ENCODE data around the gene TTC3. TPM values are rescaled to one million over a fixed set of nuclear protein-coding genes. Genes with fewer than 3 reads are reported as not detected.

Gene TTC3
- total and polyA plus RNA-seq, 2 of the 13 experiments (the other 11 are each of a cell fraction or from before 2014, with no cell fraction given) = 55.7 to 108 TPM

DNA sequence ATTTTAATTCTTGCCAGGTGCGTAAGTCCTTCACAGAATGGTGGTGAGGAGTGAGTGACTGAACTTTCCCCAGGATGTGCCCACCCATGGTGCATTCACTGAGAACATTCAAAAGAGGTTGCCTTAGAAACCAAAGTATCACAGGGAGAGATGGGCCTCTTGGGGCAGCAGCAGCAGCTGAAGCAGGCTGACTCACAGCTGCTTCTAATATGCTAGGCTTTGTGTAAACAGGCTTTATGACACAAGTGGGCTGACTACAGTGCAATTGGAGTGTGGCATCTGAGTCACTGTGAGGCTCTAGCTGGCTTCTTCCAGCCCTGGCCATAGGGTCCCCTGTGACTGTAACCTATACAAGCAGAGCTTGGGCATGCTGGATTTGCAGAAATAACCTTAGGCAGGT, 12.8 kb upstream of the TTC3 start (continued):
- TF ChIP-seq ZKSCAN5 (CRISPR knock-in tag; IDR thresholded peaks at IDR 0.05) (no peak), CCDC6 (CRISPR knock-in tag; IDR thresholded peaks at IDR 0.05) (no peak), ZNF749 (CRISPR knock-in tag; IDR thresholded peaks at IDR 0.05; ENCODE audit: borderline replicate concordance) (no peak), TOE1 (CRISPR knock-in tag; IDR thresholded peaks at IDR 0.05) (no peak), HES4 (CRISPR knock-in tag; IDR thresholded peaks at IDR 0.05; ENCODE audit: borderline replicate concordance) (no peak), ZNF230 (CRISPR knock-in tag; IDR thresholded peaks at IDR 0.05) (no peak), STAG1 (CRISPR knock-in tag; IDR thresholded peaks at IDR 0.05) (0 out of 2 replicates have a peak, but pooled peaks have one; percentile 16), NFATC3 (CRISPR knock-in tag; IDR thresholded peaks at IDR 0.05) (no peak), ZNF441 (CRISPR knock-in tag; IDR thresholded peaks at IDR 0.05; ENCODE audit: borderline replicate concordance) (no peak), CHCHD3 (CRISPR knock-in tag; IDR thresholded peaks at IDR 0.05) (no peak), ZNF333 (CRISPR knock-in tag; IDR thresholded peaks at IDR 0.05; ENCODE audit: borderline replicate concordance) (no peak), POLR2AphosphoS5 (IDR thresholded peaks at IDR 0.05; ENCODE audit: low read depth, low read length) (no peak), ZNF878 (CRISPR knock-in tag; IDR thresholded peaks at IDR 0.05) (no peak), ZNF136 (CRISPR knock-in tag; IDR thresholded peaks at IDR 0.05; ENCODE audit: low read depth) (no peak), THAP8 (CRISPR knock-in tag; IDR thresholded peaks at IDR 0.05; ENCODE audit: borderline replicate concordance) (no peak), THAP11 (CRISPR knock-in tag; IDR thresholded peaks at IDR 0.05) (peak; percentile 37; the same call in 1 of the 2 replicates), SATB2 (CRISPR knock-in tag; IDR thresholded peaks at IDR 0.05) (no peak), DMTF1 (CRISPR knock-in tag; IDR thresholded peaks at IDR 0.05) (no peak), ZSCAN22 (CRISPR knock-in tag; IDR thresholded peaks at IDR 0.05) (no peak), SRSF1 (optimal IDR thresholded peaks at IDR 0.05; ENCODE audit: low read depth, low read length) (no peak), SMAD1 (CRISPR knock-in tag; IDR thresholded peaks at IDR 0.05; ENCODE audit: borderline replicate concordance, low read depth) (no peak), ZBTB7A (CRISPR knock-in tag; IDR thresholded peaks at IDR 0.05) (no peak), KDM2A (CRISPR knock-in tag; IDR thresholded peaks at IDR 0.05; ENCODE audit: borderline replicate concordance, low read depth) (no peak; the same call in 1 of the 2 replicates), KLF16 (CRISPR knock-in tag; IDR thresholded peaks at IDR 0.05) (0 out of 4 replicates have a peak, but pooled peaks of 1 of the 2 experiments have one; percentile 36), BCLAF1 (IDR thresholded peaks at IDR 0.05) (no peak), ZNF720 (CRISPR knock-in tag; IDR thresholded peaks at IDR 0.05) (no peak), CC2D1A (CRISPR knock-in tag; IDR thresholded peaks at IDR 0.05) (no peak), ZNF569 (CRISPR knock-in tag; IDR thresholded peaks at IDR 0.05; ENCODE audit: borderline replicate concordance) (no peak)

Measured in HepG2 (cell line).